GM12878 (cell line): ENCODE measurements around the gene FILIP1L. TPM values are rescaled to one million over a fixed set of nuclear protein-coding genes. Genes with fewer than 3 reads are reported as not detected.

Experiments
- ATAC-seq: fragments of 200-7000 bp; cut with Tn5 transposase; 3 replicates; pipeline ENCODE4 v1.9.1; 2020; ENCODE audit warnings: mild to moderate bottlenecking, moderate library complexity
- BruUV-seq: library from RNA; stranded (reverse); fragments of 400-500 nt; replicated peaks from 2 replicates; lab custom pipeline; 2021; lab: Mats Ljungman, UMichigan
- CTCF ChIA-PET: fragments of 300-600 bp; sonication (Branson Sonifier 250); formaldehyde crosslinking; extraction: SDS; loops from one replicate; lab custom pipeline; 2021; ENCODE audit warnings: inconsistent platforms; lab: Yijun Ruan, JAX
- POLR2A ChIA-PET: fragments of 350-600 bp; formaldehyde crosslinking; extraction: SDS; loops from one replicate; lab custom pipeline; 2021; ENCODE audit warnings: inconsistent platforms; lab: Charles Lee
- RAD21 ChIA-PET: fragments of 300-600 bp; sonication (Branson Sonifier 250); formaldehyde crosslinking; loops from one replicate; lab custom pipeline; 2023; ENCODE audit warnings: antibody characterized with exemption; ENCODE audit not compliant: unreplicated experiment; lab: Charles Lee
- SMC1A ChIA-PET: fragments of 300-600 bp; sonication (Branson Sonifier 250); formaldehyde crosslinking; loops from one replicate; lab custom pipeline; 2023; ENCODE audit not compliant: unreplicated experiment, uncharacterized antibody; lab: Charles Lee
- DNase-seq: peaks from one replicate; pipeline ENCODE4 v3.0.0-alpha.2; 2011; ENCODE audit warnings: low read depth, low spot score
- FAIRE-seq: peaks from 3 replicates; lab custom pipeline; 2011; peaks lifted over from hg19 to GRCh38; lab: Jason Lieb, UNC
- H2AFZ ChIP-seq: 2 replicates; pipeline ENCODE4 v1.6.0; 2011; ENCODE audit warnings: low read depth, low read length, control low read depth; ENCODE audit not compliant: control insufficient read depth
- H3K27ac ChIP-seq: 2 replicates; pipeline ENCODE4 v1.5.1; 2011; ENCODE audit warnings: control low read depth; ENCODE audit not compliant: control insufficient read depth, insufficient read depth
- H3K27me3 ChIP-seq, 2 experiments: replicated peaks in 1 of 2; 2 replicates each; pipeline versions ENCODE4 v1.6.0 to v1.6.1; 2011; ENCODE audit warnings: low read length in 1 of 2; ENCODE audit not compliant: control insufficient read depth in 2 of 2, insufficient read depth in 2 of 2
- H3K36me3 ChIP-seq, 2 experiments: 2 replicates each; pipeline ENCODE4 v1.5.1; 2011; ENCODE audit warnings: low read length in 1 of 2; ENCODE audit not compliant: control insufficient read depth in 2 of 2, insufficient read depth in 2 of 2
- H3K4me1 ChIP-seq: 2 replicates; pipeline ENCODE4 v1.6.1; 2011; ENCODE audit warnings: mild to moderate bottlenecking, low read length, moderate library complexity, mixed read lengths; ENCODE audit not compliant: control insufficient read depth, insufficient read depth
- H3K4me2 ChIP-seq: 2 replicates; pipeline ENCODE4 v1.6.0; 2011; ENCODE audit warnings: control low read depth; ENCODE audit not compliant: control insufficient read depth, insufficient read depth
- H3K4me3 ChIP-seq: fragments of 200-600 bp; sonication (generic); 2 replicates; pipeline ENCODE4 v1.5.1; 2016
- H3K79me2 ChIP-seq: 2 replicates; pipeline ENCODE4 v1.6.0; 2011; ENCODE audit warnings: low read length; ENCODE audit not compliant: control insufficient read depth, insufficient read depth
- H3K9ac ChIP-seq: 2 replicates; pipeline ENCODE4 v1.8.0; 2011; ENCODE audit warnings: low read length, control low read depth, mixed read lengths; ENCODE audit not compliant: control insufficient read depth, insufficient read depth
- H3K9me3 ChIP-seq: replicated peaks from 3 replicates; pipeline ENCODE4 v1.5.1; 2011; ENCODE audit warnings: mild to moderate bottlenecking, low read length; ENCODE audit not compliant: control insufficient read depth, insufficient read depth
- H4K20me1 ChIP-seq: 2 replicates; pipeline ENCODE4 v1.6.0; 2011; ENCODE audit not compliant: control insufficient read depth, insufficient read depth
- CBFB ChIP-seq: IDR thresholded peaks from 2 replicates; pipeline ENCODE4 v1.6.1; 2016; ENCODE audit warnings: antibody characterized with exemption, low read depth
- GATAD2B ChIP-seq: fragments of 450-650 bp; conservative IDR thresholded peaks from 2 replicates; pipeline ENCODE4 v1.6.1; 2017; ENCODE audit warnings: low read depth, mild to moderate bottlenecking, moderate library complexity
- NFIC ChIP-seq: IDR thresholded peaks from 2 replicates; pipeline ENCODE4 v1.6.1; 2012; ENCODE audit warnings: low read depth, mild to moderate bottlenecking, inconsistent platforms, low read length, moderate library complexity
- NR2C1 ChIP-seq: fragments of 450-650 bp; IDR thresholded peaks from 2 replicates; pipeline ENCODE4 v1.6.1; 2017; ENCODE audit warnings: antibody characterized with exemption, mild to moderate bottlenecking, moderate library complexity
- RAD51 ChIP-seq: fragments of 450-650 bp; IDR thresholded peaks from 2 replicates; pipeline ENCODE4 v1.6.1; 2016; ENCODE audit warnings: moderate library complexity, mild to moderate bottlenecking, inconsistent platforms
- SMC3 ChIP-seq: IDR thresholded peaks from 2 replicates; pipeline ENCODE4 v1.6.1; 2011; ENCODE audit warnings: low read length, improper control_type of control experiment, borderline replicate concordance
- WGBS: methylation state at CpG from one replicate; pipeline ENCODE4 v1.1.6; 2016; ENCODE audit warnings: low lambda C conversion rate; ENCODE audit not compliant: insufficient replicate concordance, insufficient coverage; ENCODE audit errors: missing lambda C conversion rate; 5-methylcytosine and 5-hydroxymethylcytosine counted together
- in situ Hi-C: fragments of 300-500 bp; cut with MboI; formaldehyde crosslinking; loops from 9 replicates; pipeline ENCODE4 v1.14.3; 2018; ENCODE audit warnings: mixed read lengths
- intact Hi-C: fragments of 100-400 bp; cut with micrococcal nuclease; formaldehyde crosslinking; loops from one replicate; pipeline ENCODE4 v1.14.2; 2022; ENCODE audit not compliant: unreplicated experiment
- polyA plus RNA-seq, 11 experiments: library from polyadenylated mRNA; depleted of rRNA in 4 of 11; unstranded in 6 of 11; stranded (reverse) in 5 of 11; fragments of >200 nt; fragmentation: Nextera tagmentation in 4 of 11; fragmentation: Illumina TruSeq in 1 of 11; extraction: Ambion mirVana in 4 of 11; extraction: Trizol in 1 of 11; gene quantifications; 1 replicate in 1 of 11; 2 replicates in 10 of 11; pipeline versions ENCODE4 v1.2.1 to v1.2.3, GENCODE V29; 2011 to 2016; ENCODE audit warnings: inconsistent platforms in 2 of 11, missing spikeins in 2 of 11, low read depth in 1 of 11
- total RNA-seq, 4 experiments: library from RNA; depleted of rRNA in 3 of 4; stranded (reverse); fragments of >200 nt in 3 of 4; fragmentation: Illumina TruSeq in 1 of 4; extraction: Trizol in 1 of 4; gene quantifications; 2 replicates each; pipeline versions ENCODE4 v1.2.1 to v1.2.3, GENCODE V29; 2013 to 2021

FILIP1L gene
- total and polyA plus RNA-seq, 10 of the 15 experiments (the other 5 are each of a cell fraction or from before 2014, with no cell fraction given), result 0.24 to 6.1 (median 3.5) TPM

DNA sequence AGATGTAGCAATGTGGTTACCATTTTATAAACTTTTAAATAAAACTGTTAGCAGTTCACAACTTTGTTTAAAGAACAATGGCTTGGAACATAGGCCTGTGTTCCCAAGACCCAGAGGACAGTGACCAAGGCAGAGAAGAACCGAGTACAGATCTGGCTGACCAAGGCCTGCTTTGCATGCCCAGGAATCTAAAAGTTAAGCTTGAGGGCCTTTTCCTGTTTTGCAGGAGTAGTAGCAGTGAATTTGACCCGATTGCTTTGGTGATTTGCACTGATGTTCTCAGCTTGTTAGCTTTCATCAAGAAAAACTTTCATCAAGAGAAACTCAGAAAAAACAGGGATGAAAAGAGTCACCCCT lies 9.9 kb downstream of the FILIP1L start:
- intact Hi-C loops (no loop called here), in situ Hi-C loops (no loop called here)
- Histone ChIP-seq H3K36me3 (no peaks in the 10 kb centered on the region), H3K4me3 (no peak overlapping the region), H3K4me1 (peaks cover 33% of the 10 kb centered on the region), H2AFZ (peak overlapping the region; percentile 69), H3K27ac (peak overlapping the region; percentile 75), H3K27me3 (no peaks in the 10 kb centered on the region), H4K20me1 (no peaks in the 10 kb centered on the region), H3K9me3 (no peaks in the 10 kb centered on the region; the same call in 2 of the 3 replicates), H3K79me2 (no peaks in the 10 kb centered on the region), H3K4me2 (peak overlapping the region; percentile 86), H3K9ac (peak overlapping the region; percentile 41)
- ATAC-seq, result peak; percentile 54
- TF ChIP-seq RAD51 (no peak), NR2C1 (no peak), SMC3 (no peak), GATAD2B (no peak), NFIC (peak; percentile 12; the same call in 1 of the 2 replicates), CBFB (0 out of 2 replicates have a peak, but pooled peaks have one; percentile 3)
- WGBS, result 3% methylated on average over 2 of the region's 2 CpGs
- ChIA-PET SMC1A (interaction anchor here (0.6 to 4.8 kb wide), 12 partner anchors 8 to 237 kb away, joined by 3 to 27 read pairs (median 4); no protein-coding TSS in a partner anchor), CTCF (interaction anchor here (0.9 to 3.7 kb wide), 9 partner anchors 9 to 273 kb away, joined by 3 to 15 read pairs (median 4); partner anchors contain the start of gene FILIP1L), POLR2A (interaction anchor here (0.6 kb wide), 1 partner anchor 223 kb away, joined by 4 read pairs; no protein-coding TSS in a partner anchor), RAD21 (interaction anchor here (0.7 to 2.1 kb wide), 5 partner anchors 14 to 273 kb away, joined by 3 to 5 read pairs (median 4); no protein-coding TSS in a partner anchor)
- FAIRE-seq, result no peak
- no peak for DNase-seq
- BruUV-seq, result TSS peak; percentile 48
